ENCODE measurements around the gene EEF1AKMT2. TPM values are rescaled to one million over a fixed set of nuclear protein-coding genes. Genes with fewer than 3 reads are reported as not detected.

Gene EEF1AKMT2
- total RNA-seq, 1 experiment from 2014 or later, result 18.2 TPM

DNA sequence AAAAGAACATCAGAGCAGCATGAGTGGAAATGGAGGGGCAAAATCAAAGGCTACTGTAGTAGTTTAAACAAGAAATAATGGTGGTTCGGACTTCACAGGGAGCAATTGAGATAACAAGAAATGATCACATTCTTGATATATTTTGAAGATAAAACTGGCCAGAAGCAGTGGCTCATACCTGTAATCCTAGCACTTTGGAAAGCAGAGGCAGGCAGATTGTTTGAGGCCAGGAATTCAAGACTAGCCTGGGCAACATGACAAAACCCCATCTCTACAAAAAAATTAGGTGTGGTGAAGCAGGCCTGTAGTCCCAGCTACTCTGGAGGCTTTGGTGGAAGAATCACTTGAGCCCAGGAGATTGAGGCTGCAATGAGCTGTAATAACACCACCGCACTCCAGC is 22.9 kb downstream of the EEF1AKMT2 start:
- CTCF ChIA-PET, result no interaction called here
- TF ChIP-seq EZH2phosphoT487 (IDR thresholded peaks at IDR 0.05; ENCODE audit: borderline replicate concordance, low read length), result no peak
- TF ChIP-seq EZH2 (IDR thresholded peaks at IDR 0.05; ENCODE audit: low read length, unreplicated experiment), result no peak
- TF ChIP-seq, protein P1, sequence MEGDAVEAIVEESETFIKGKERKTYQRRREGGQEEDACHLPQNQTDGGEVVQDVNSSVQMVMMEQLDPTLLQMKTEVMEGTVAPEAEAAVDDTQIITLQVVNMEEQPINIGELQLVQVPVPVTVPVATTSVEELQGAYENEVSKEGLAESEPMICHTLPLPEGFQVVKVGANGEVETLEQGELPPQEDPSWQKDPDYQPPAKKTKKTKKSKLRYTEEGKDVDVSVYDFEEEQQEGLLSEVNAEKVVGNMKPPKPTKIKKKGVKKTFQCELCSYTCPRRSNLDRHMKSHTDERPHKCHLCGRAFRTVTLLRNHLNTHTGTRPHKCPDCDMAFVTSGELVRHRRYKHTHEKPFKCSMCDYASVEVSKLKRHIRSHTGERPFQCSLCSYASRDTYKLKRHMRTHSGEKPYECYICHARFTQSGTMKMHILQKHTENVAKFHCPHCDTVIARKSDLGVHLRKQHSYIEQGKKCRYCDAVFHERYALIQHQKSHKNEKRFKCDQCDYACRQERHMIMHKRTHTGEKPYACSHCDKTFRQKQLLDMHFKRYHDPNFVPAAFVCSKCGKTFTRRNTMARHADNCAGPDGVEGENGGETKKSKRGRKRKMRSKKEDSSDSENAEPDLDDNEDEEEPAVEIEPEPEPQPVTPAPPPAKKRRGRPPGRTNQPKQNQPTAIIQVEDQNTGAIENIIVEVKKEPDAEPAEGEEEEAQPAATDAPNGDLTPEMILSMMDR (conservative IDR thresholded peaks at IDR 0.05; ENCODE audit: low read depth, low read length), result no peak
- BruUV-seq (replicated peaks), result no TSS peak

DNA sequence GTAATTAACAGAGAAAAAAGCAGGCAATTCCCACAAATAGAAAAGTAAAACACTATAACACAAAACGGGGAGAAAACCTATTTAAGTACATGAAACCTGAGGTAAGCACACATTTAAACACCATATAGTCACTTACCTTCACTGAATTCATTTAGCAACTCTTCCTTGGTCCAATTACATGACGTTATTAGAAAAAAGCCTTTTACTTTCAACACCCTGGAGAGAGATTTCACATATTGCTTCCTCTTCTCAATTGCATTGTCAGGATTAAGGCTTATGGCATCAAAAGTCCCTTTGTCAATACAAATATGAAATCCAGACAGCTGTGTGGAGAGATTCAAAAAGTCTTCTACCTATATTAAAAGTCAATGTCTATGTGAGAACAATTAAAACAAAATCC is 26.4 kb downstream of the EEF1AKMT2 start:
- intact Hi-C loops (cut with micrococcal nuclease), result no loop called here
- Histone ChIP-seq H3K9ac (ENCODE audit: low read length) (no peak overlapping the region), H3K4me3 (ENCODE audit: low read length) (no peak overlapping the region), H2AFZ (ENCODE audit: low read length) (no peak overlapping the region), H3F3A (ENCODE audit: low read length, unreplicated experiment) (no peaks in the 10 kb centered on the region), H3K27ac (ENCODE audit: low read length) (no peak overlapping the region), H3K4me2 (ENCODE audit: low read length) (no peak overlapping the region), H3K9me3 (ENCODE audit: low read length) (no peaks in the 10 kb centered on the region), H3K4me1 (ENCODE audit: insufficient read depth, low read length) (no peaks in the 10 kb centered on the region), H4K20me1 (ENCODE audit: low read length) (no peaks in the 10 kb centered on the region), H3K36me3 (ENCODE audit: low read depth, low read length) (peaks cover 5% of the 10 kb centered on the region; the same call in 1 of the 2 replicates), H3K27me3 (ENCODE audit: low read length) (no peaks in the 10 kb centered on the region), H3K9me2 (replicated peaks; ENCODE audit: low read length) (no peaks in the 10 kb centered on the region), H3K79me2 (ENCODE audit: low read length) (no peaks in the 10 kb centered on the region)
- TF ChIP-seq EZH2 (IDR thresholded peaks at IDR 0.05; ENCODE audit: low read length, unreplicated experiment) (no peak), EZH2phosphoT487 (IDR thresholded peaks at IDR 0.05; ENCODE audit: borderline replicate concordance, low read length) (no peak)
- ChIA-PET CTCF (no interaction called here), POLR2A (ENCODE audit: unreplicated experiment) (no interaction called here)
- BruUV-seq (replicated peaks), result no TSS peak
- ATAC-seq (no peak), DNase-seq (no peak)

More for the DNA sequence above, 22.9 kb downstream of the EEF1AKMT2 start:
- Histone ChIP-seq H2AFZ (ENCODE audit: low read length) (no peak overlapping the region), H4K20me1 (ENCODE audit: low read length) (no peaks in the 10 kb centered on the region), H3K4me3 (ENCODE audit: low read length) (no peak overlapping the region), H3K27ac (ENCODE audit: low read length) (no peak overlapping the region), H3F3A (ENCODE audit: low read length, unreplicated experiment) (no peaks in the 10 kb centered on the region), H3K79me2 (ENCODE audit: low read length) (no peaks in the 10 kb centered on the region), H3K9me3 (ENCODE audit: low read length) (no peaks in the 10 kb centered on the region), H3K4me2 (ENCODE audit: low read length) (no peak overlapping the region), H3K9ac (ENCODE audit: low read length) (no peak overlapping the region), H3K36me3 (ENCODE audit: low read depth, low read length) (no peaks in the 10 kb centered on the region), H3K4me1 (ENCODE audit: insufficient read depth, low read length) (no peaks in the 10 kb centered on the region), H3K9me2 (replicated peaks; ENCODE audit: low read length) (no peaks in the 10 kb centered on the region), H3K27me3 (ENCODE audit: low read length) (no peaks in the 10 kb centered on the region)
- intact Hi-C loops (cut with micrococcal nuclease), result no loop called here
- DNase-seq (no peak), ATAC-seq (no peak)
- POLR2A ChIA-PET (ENCODE audit: unreplicated experiment), result no interaction called here

DNA sequence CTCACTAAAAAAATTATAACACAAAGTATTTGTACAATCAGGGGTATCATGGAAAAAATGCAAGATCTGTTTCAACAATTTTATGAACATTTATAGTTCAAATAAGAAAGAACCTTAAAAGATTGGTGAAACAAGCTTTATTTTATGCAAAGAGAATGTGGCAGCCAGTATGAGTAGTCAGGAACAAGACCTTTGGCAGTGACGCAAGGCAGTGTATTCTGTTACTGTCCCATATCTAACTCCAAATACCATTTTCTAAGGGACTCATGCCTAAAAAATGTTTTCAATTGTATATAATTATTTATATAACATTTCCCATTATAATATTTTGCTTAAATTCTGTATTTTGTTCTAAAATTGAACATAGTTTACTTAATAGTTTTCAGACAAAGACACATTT is 28.4 kb downstream of the EEF1AKMT2 start:
- peaks cover 20% of the 10 kb centered on the region for H3K36me3 ChIP-seq (ENCODE audit: low read depth, low read length)
- no peak overlapping the region for H3K9ac ChIP-seq (ENCODE audit: low read length)
- no peaks in the 10 kb centered on the region for H3K79me2 ChIP-seq (ENCODE audit: low read length)
- no peaks in the 10 kb centered on the region for H3K9me2 ChIP-seq (replicated peaks; ENCODE audit: low read length)
- H3K27me3 ChIP-seq (ENCODE audit: low read length), result no peaks in the 10 kb centered on the region
- no TSS peak for BruUV-seq (replicated peaks)
- ATAC-seq (no peak), DNase-seq (no peak)
- TF ChIP-seq EZH2phosphoT487 (IDR thresholded peaks at IDR 0.05; ENCODE audit: borderline replicate concordance, low read length), result no peak
- TF ChIP-seq, protein P1 (conservative IDR thresholded peaks at IDR 0.05; ENCODE audit: low read depth, low read length), result no peak
- no peak for TF ChIP-seq EZH2 (IDR thresholded peaks at IDR 0.05; ENCODE audit: low read length, unreplicated experiment)
- POLR2A ChIA-PET (ENCODE audit: unreplicated experiment), result no interaction called here
- no peaks in the 10 kb centered on the region for H4K20me1 ChIP-seq (ENCODE audit: low read length)
- CTCF ChIA-PET, result no interaction called here
- H3F3A ChIP-seq (ENCODE audit: low read length, unreplicated experiment), result no peaks in the 10 kb centered on the region
- intact Hi-C loops (cut with micrococcal nuclease), result no loop called here
- no peaks in the 10 kb centered on the region for H3K4me1 ChIP-seq (ENCODE audit: insufficient read depth, low read length)
- no peak overlapping the region for H3K27ac ChIP-seq (ENCODE audit: low read length)
- no peak overlapping the region for H3K4me3 ChIP-seq (ENCODE audit: low read length)
- no peak overlapping the region for H3K4me2 ChIP-seq (ENCODE audit: low read length)
- no peak overlapping the region for H2AFZ ChIP-seq (ENCODE audit: low read length)
- H3K9me3 ChIP-seq (ENCODE audit: low read length), result no peaks in the 10 kb centered on the region

Measured in PC-3 (cell line).